ENCODE measurements around the gene ITGAD.
"Not testable (repeated sequence)": the region's sequence is repeated elsewhere in the genome, so short reads cannot be mapped to it uniquely, and the experiment has no call there.

Gene ITGAD

DNA sequence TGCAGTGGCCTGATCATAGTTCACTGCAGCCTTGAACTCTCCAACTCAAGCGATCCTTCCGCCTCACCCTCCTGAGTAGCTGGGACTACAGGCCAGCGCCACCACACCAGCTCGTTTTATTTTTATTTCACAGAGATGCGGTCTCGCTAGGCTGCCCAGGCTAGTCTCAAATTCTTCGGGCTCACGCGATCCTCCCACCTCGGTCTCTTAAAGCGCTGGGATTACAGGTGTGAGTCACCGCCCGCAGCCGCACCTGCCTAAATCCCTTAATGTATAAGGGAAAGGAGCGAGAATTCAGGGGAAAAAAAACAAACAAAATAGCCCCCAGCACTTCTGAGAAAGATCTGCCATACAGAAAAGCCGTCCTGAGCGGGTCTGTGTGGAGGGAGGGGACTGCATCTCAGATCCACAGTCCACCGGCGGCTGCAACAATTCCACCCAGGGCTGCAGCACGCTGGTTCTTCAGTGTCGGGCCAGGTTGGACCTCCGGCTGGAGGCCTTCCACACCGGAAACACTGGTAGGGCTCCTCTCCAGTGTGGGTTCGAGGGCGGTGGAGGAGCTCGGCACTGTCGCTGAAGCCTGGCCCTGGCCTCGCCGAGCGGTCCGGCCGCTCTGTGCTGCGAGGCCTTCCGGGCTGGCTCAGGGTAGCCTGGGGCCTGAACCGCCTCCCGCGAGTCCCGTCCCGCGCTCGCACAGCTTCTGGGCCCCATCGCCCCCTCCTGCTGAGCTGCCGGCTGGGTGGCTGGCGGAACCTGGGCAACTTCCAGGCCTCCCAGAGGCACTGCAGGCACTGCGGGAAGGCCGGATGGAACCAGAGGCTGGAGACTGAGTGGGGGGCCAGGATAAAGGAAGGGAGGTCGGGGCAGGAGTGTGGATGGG, 42.4 kb downstream of the ITGAD start:
- TF ChIP-seq, protein P1, sequence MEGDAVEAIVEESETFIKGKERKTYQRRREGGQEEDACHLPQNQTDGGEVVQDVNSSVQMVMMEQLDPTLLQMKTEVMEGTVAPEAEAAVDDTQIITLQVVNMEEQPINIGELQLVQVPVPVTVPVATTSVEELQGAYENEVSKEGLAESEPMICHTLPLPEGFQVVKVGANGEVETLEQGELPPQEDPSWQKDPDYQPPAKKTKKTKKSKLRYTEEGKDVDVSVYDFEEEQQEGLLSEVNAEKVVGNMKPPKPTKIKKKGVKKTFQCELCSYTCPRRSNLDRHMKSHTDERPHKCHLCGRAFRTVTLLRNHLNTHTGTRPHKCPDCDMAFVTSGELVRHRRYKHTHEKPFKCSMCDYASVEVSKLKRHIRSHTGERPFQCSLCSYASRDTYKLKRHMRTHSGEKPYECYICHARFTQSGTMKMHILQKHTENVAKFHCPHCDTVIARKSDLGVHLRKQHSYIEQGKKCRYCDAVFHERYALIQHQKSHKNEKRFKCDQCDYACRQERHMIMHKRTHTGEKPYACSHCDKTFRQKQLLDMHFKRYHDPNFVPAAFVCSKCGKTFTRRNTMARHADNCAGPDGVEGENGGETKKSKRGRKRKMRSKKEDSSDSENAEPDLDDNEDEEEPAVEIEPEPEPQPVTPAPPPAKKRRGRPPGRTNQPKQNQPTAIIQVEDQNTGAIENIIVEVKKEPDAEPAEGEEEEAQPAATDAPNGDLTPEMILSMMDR (IDR thresholded peaks at IDR 0.05; ENCODE audit: low read depth, low read length), result no peak
- no peak overlapping the region for H3K4me3 ChIP-seq (ENCODE audit: low read depth, low read length)
- in situ Hi-C loops (cut with HindIII; ENCODE audit: low sequenced_read_pairs), result no loop called here
- DNase-seq (ENCODE audit: low read depth, low spot score), result no peak

DNA sequence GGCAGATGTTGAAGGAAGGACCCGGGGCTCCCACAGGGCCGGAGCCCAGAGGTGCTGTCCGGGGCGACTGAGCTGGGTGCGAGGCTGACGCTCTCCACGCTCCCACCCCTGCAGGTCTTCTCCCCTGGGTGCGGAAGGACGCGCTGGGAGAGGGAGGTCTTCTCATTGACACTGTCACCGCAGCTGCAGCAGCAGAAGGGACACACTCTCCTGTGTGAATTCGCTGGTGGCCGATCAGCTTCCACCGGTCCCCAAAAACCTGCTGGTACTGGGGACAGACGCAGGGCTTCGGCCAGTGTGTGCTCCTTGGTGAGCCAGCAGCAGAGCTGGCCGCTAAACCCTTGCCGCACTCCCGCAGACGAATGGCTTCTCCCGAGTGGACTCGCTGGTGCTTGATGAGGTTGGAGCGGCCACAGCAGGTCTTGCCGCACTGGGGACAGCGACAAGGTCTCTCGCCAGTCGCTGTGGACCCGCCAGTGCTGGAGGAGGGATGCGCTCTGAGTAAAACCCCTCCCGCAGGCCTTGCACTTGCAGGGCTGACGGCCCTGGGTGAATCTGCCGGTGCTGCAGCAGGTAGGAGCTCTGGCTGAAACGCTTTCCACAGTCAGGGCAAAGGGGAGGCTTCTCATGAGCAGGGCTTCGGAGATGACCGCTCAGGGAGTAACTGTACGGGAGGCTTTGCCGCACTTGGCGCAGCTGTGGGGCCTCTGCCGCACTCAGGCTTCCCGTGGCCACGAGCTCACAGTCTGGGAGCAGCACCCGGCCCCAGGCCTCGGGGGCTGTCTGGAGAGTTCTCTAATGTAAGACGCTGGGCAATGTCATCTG, 43.3 kb downstream of the ITGAD start:
- in situ Hi-C loops (cut with HindIII; ENCODE audit: low sequenced_read_pairs), result no loop called here
- DNase-seq (ENCODE audit: low read depth, low spot score), result no peak
- TF ChIP-seq, protein P1 (IDR thresholded peaks at IDR 0.05; ENCODE audit: low read depth, low read length), result no peak
- H3K4me3 ChIP-seq (ENCODE audit: low read depth, low read length), result no peak overlapping the region

DNA sequence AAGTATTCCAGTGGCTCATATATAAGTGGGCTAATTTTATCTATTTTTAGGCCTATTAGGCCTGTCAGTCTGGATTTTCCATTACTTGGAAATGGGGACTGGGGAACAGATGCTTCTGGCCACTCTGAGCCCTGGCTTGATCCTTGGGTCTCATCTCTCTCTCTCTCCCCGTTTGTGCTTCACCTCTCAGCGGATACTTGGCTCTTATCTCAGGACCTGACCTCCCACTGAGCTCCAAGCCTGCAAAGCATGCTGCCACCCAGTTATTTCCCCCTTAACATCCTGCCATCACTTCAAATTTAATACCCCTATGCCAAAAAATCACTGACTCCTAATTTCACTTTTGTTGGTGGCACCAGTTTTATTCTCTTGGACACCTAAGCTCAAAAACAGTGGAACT, 45.3 kb downstream of the ITGAD start:
- in situ Hi-C loops (cut with HindIII; ENCODE audit: low sequenced_read_pairs), result no loop called here
- TF ChIP-seq, protein P1 (IDR thresholded peaks at IDR 0.05; ENCODE audit: low read depth, low read length), result no peak
- no peak overlapping the region for H3K4me3 ChIP-seq (ENCODE audit: low read depth, low read length)
- no peak for DNase-seq (ENCODE audit: low read depth, low spot score)

DNA sequence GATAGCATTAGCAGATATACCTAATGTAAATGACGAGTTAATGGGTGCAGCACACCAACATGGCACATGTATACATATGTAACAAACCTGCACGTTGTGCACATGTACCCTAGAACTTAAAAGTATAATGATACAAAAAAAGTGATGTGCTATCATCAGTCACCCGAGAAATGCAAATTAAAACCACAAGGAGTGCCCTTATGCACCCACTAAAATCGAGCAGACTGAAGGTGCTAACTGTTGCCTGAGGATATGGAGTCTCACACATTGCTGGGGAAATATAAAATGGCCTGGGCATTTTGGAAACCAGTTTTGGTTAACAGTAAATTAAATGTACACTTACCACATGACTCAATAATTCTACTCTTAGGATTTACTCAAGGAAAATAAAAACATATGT, 45.9 kb downstream of the ITGAD start:
- H3K4me3 ChIP-seq (ENCODE audit: low read depth, low read length); in situ Hi-C loops (cut with HindIII; ENCODE audit: low sequenced_read_pairs); DNase-seq (ENCODE audit: low read depth, low spot score): not testable (repeated sequence)

DNA sequence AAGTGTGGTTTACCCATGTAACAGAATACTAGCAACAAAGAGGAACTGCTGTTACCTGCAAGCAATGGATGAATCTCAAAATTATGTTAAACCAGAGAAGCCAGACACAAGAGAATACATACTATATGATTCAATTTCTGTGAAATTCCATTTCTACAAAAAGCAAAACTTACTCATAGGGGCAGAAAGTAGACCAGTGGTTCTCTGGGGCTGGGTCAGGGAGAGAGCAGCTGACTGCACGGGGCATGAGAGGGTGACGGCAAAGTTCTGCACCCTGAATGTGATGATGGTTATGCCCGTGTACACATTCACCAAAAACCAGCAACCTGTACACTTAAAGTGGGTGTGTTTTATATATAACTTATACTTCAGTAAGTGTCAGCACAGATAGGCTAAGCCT, 46.4 kb downstream of the ITGAD start:
- DNase-seq (ENCODE audit: low read depth, low spot score), result no peak
- H3K4me3 ChIP-seq (ENCODE audit: low read depth, low read length), result no peak overlapping the region
- TF ChIP-seq, protein P1 (IDR thresholded peaks at IDR 0.05; ENCODE audit: low read depth, low read length), result no peak
- in situ Hi-C loops (cut with HindIII; ENCODE audit: low sequenced_read_pairs), result no loop called here

DNA sequence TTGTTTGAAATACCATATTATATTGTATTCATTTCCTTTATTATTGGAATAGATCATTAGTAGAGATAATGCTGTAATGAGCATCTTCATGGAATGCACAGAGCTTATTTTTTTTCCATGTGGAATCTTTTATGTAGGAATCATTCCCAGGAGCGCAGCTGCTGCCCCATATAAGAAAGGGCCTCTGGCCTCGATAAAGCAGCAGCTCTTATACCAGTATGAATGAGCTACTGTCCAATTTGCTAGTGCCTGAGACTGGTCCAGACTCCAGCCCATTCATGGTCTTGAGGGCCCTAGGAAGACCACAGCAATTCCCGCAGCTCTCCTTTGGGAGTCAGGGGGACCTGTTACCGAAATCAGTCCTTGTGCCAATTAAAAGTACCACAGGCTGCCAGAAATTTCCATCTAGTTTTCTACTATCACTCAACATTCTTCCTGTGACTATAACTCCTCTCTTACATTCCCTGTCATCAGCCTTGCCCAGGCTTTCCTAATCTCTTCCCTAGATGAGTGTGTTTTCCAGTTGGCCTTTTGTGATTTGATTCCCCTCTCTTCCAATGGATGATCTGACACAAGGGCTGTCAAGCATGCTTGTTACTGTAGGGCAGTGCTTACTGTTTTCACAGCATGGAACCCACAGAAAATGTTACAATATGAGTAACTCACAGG, 47.5 kb downstream of the ITGAD start:
- H3K4me3 ChIP-seq (ENCODE audit: low read depth, low read length), result no peak overlapping the region
- TF ChIP-seq, protein P1 (IDR thresholded peaks at IDR 0.05; ENCODE audit: low read depth, low read length), result no peak
- in situ Hi-C loops (cut with HindIII; ENCODE audit: low sequenced_read_pairs), result no loop called here
- DNase-seq (ENCODE audit: low read depth, low spot score), result no peak
